Vagina (tissue), 2 donors: ENCODE measurements around the gene WDFY2. TPM values are rescaled to one million over a fixed set of nuclear protein-coding genes. Genes with fewer than 3 reads are reported as not detected.

Source experiments
- DNase-seq, 2 donors: peaks; one replicate each; pipeline ENCODE4 v3.0.0-alpha.2; 2017; ENCODE audit errors: extremely low spot score in 2 of 2
- H3K27ac ChIP-seq: fragments of 200-600 bp; sonication (generic); one replicate; pipeline ENCODE4 v1.5.1; 2019
- H3K27me3 ChIP-seq: fragments of 200-600 bp; sonication (generic); one replicate; pipeline ENCODE4 v1.5.1; 2019
- H3K36me3 ChIP-seq, 2 donors: fragments of 200-600 bp; sonication (generic); one replicate each; pipeline ENCODE4 v1.5.1; 2017 to 2019
- H3K4me1 ChIP-seq: fragments of 200-600 bp; sonication (generic); one replicate; pipeline ENCODE4 v1.5.1; 2019
- H3K4me3 ChIP-seq, 2 donors: fragments of 200-600 bp; sonication (generic); 1 replicate in 1 of 2; 2 replicates in 1 of 2; pipeline ENCODE4 v1.5.1; 2016 to 2019
- H3K9me3 ChIP-seq: fragments of 200-600 bp; sonication (generic); one replicate; pipeline ENCODE4 v1.5.1; 2019
- POLR2A ChIP-seq, 2 donors: fragments of 450-650 bp; IDR thresholded peaks; one replicate each; pipeline ENCODE4 v1.6.1; 2017; ENCODE audit warnings: antibody characterized with exemption in 2 of 2, mild to moderate bottlenecking in 2 of 2, moderate library complexity in 2 of 2
- POLR2AphosphoS5 ChIP-seq, 2 donors: sonication (generic); formaldehyde crosslinking; IDR thresholded peaks; one replicate each; pipeline ENCODE4 v1.9.0; 2017; ENCODE audit warnings: antibody characterized with exemption in 2 of 2, mild to moderate bottlenecking in 2 of 2, low read depth in 1 of 2; ENCODE audit not compliant: insufficient read depth in 1 of 2
- intact Hi-C: fragments of 100-400 bp; cut with DNase I; formaldehyde crosslinking; loops from one replicate; pipeline ENCODE4 v1.15.1; 2023
- total RNA-seq: library from RNA; depleted of rRNA; stranded (reverse); fragments of >200 nt; gene quantifications from one replicate; pipeline ENCODE4 v1.2.3, GENCODE V29; 2016
- TF ChIP-seq, protein P1 (sequence below), 3 experiments: fragments of 450-650 bp in 2 of 3; fragments of 200-600 bp in 1 of 3; sonication (generic) in 1 of 3; IDR thresholded peaks; one replicate each; pipeline ENCODE4 v1.5.1; 2017 to 2019; ENCODE audit warnings: antibody characterized with exemption in 3 of 3, mild to moderate bottlenecking in 2 of 3, moderate library complexity in 2 of 3

WDFY2 gene
- total RNA-seq, 1 donor from 2014 or later, result 26.3 TPM

- peaks cover 67% of the 10 kb centered on the region for H3K4me1 ChIP-seq
- TF ChIP-seq POLR2AphosphoS5 (IDR thresholded peaks at IDR 0.05; ENCODE audit: insufficient read depth in 1 of 2, low read depth in 1 of 2), result no peak
- TF ChIP-seq POLR2A (IDR thresholded peaks at IDR 0.05), result no peak
- TF ChIP-seq, protein P1, sequence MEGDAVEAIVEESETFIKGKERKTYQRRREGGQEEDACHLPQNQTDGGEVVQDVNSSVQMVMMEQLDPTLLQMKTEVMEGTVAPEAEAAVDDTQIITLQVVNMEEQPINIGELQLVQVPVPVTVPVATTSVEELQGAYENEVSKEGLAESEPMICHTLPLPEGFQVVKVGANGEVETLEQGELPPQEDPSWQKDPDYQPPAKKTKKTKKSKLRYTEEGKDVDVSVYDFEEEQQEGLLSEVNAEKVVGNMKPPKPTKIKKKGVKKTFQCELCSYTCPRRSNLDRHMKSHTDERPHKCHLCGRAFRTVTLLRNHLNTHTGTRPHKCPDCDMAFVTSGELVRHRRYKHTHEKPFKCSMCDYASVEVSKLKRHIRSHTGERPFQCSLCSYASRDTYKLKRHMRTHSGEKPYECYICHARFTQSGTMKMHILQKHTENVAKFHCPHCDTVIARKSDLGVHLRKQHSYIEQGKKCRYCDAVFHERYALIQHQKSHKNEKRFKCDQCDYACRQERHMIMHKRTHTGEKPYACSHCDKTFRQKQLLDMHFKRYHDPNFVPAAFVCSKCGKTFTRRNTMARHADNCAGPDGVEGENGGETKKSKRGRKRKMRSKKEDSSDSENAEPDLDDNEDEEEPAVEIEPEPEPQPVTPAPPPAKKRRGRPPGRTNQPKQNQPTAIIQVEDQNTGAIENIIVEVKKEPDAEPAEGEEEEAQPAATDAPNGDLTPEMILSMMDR (IDR thresholded peaks at IDR 0.05), result no peak
- H3K36me3 ChIP-seq, result no peaks in the 10 kb centered on the region
- H3K27ac ChIP-seq, result no peak overlapping the region
- intact Hi-C loops, result loop anchor here (10.0 kb wide), 1 partner anchor 147 kb away; no protein-coding TSS in a partner anchor
- DNase-seq, result no peak
- no peak overlapping the region for H3K4me3 ChIP-seq
- no peaks in the 10 kb centered on the region for H3K9me3 ChIP-seq
- no peaks in the 10 kb centered on the region for H3K27me3 ChIP-seq
Measured at GRCh38 chr13:51587372-51587771, 3.1 kb downstream of the WDFY2 start.

DNA sequence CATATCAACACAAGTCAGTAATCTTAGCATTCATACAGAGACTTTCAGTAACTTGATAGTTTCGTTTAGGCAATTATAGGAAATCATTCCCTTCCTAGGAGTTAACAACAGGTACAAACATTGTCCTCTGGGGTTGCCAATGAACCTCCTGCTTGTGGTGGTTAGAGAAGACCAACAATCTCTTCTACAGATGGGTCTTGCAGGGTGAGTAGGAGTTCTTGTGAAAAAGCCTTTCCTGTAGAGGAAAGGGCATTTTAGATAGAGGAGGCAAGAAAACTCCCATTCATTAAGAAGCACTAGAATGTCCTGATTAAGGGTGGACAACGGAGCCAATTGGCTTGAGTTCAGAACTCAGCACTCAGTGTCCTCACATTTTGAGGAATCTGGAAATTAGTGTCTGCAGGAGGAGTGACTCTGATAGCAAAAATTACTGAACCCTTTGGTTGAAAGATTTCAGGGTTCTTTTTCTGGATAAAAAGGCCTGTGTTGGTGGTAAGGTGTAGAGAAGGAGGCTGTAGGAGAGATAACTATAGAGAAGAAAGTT lies 4.2 kb downstream of the WDFY2 start:
- H3K9me3 ChIP-seq, result no peaks in the 10 kb centered on the region
- peaks cover 68% of the 10 kb centered on the region for H3K4me1 ChIP-seq
- no peak for DNase-seq
- H3K27me3 ChIP-seq, result no peaks in the 10 kb centered on the region
- intact Hi-C loops, result loop anchor here (10.0 kb wide), 1 partner anchor 146 kb away; no protein-coding TSS in a partner anchor
- TF ChIP-seq, protein P1 (IDR thresholded peaks at IDR 0.05), result no peak
- TF ChIP-seq POLR2A (IDR thresholded peaks at IDR 0.05) (no peak), POLR2AphosphoS5 (IDR thresholded peaks at IDR 0.05; ENCODE audit: insufficient read depth in 1 of 2, low read depth in 1 of 2) (no peak)
- no peak overlapping the region for H3K4me3 ChIP-seq
- no peaks in the 10 kb centered on the region for H3K36me3 ChIP-seq
- H3K27ac ChIP-seq, result no peak overlapping the region

DNA sequence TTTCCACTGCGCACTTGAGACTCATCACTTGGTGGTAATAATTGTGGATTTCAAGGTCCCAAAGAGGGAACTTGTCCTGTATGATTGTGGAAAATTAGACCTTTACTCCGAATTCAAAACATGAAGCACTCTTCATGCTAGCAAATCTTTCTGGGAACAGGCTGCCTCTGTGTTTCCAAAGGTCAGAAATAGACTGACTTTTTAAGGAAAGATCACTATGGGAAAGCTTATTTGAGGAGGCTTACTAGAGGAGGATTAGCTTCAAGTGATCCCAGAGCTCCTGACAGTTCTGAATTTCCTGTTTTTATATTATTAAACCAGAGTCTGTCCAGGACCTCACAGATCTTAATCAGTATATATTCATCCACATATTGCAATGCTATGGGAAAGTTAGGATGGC lies 5.5 kb downstream of the WDFY2 start:
- DNase-seq, result no peak
- Histone ChIP-seq H3K4me3 (no peak overlapping the region), H3K27me3 (no peaks in the 10 kb centered on the region), H3K36me3 (no peaks in the 10 kb centered on the region), H3K27ac (peak overlapping the region; percentile 38), H3K4me1 (peaks cover 71% of the 10 kb centered on the region), H3K9me3 (no peaks in the 10 kb centered on the region)
- TF ChIP-seq, protein P1 (IDR thresholded peaks at IDR 0.05), result no peak
- TF ChIP-seq POLR2AphosphoS5 (IDR thresholded peaks at IDR 0.05; ENCODE audit: insufficient read depth in 1 of 2, low read depth in 1 of 2) (no peak), POLR2A (IDR thresholded peaks at IDR 0.05) (no peak)
- intact Hi-C loops, result loop anchor here (10.0 kb wide), 1 partner anchor 145 kb away; no protein-coding TSS in a partner anchor

DNA sequence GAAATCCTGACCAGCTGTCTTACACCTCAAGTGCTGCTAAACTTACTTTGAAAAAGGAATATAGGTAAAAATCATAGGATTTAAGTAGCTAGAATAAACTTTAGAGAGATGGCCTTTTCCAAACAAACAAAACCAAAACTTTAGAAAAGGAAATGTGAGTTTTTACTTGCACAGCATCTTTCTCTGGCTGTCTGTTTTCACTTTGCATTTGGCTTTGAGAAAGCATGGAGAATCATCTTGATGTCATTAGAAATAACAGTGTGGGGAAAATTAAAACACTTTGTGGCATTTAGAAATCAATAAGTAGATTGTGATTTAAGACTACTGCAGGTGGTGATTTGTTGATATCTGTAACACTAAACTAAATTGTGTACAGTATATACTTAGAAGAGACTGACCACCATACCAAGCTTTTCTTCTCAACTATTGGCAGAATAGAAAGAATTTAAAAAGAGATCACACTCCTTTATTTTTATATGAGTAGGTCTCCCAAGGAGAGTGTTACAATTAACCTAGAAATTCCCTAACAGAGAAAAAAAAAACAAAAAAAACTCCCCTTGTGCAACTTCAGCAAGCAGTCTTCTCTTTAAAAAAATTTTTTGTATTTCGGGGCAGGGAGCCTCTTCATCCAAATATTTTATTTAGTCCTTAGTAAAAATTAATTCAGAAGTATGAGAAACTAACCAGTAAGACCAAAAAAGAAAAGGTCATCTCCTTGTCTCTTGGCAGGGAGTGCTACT lies 6.1 kb downstream of the WDFY2 start:
- Histone ChIP-seq H3K4me1 (peaks cover 73% of the 10 kb centered on the region), H3K4me3 (no peak overlapping the region), H3K27ac (peak overlapping the region; percentile 48), H3K36me3 (no peaks in the 10 kb centered on the region), H3K9me3 (no peaks in the 10 kb centered on the region), H3K27me3 (no peaks in the 10 kb centered on the region)
- TF ChIP-seq POLR2AphosphoS5 (IDR thresholded peaks at IDR 0.05; ENCODE audit: insufficient read depth in 1 of 2, low read depth in 1 of 2), result no peak
- TF ChIP-seq, protein P1 (IDR thresholded peaks at IDR 0.05), result no peak
- no peak for TF ChIP-seq POLR2A (IDR thresholded peaks at IDR 0.05)
- no peak for DNase-seq
- intact Hi-C loops, result no loop called here
